Endothelial cell of umbilical vein (primary cell): ENCODE results near the gene RPRD2. TPM values are rescaled to one million over a fixed set of nuclear protein-coding genes. Genes with fewer than 3 reads are reported as not detected.

Experiments used
- BruUV-seq: library from RNA; stranded (reverse); fragments of 400-500 nt; replicated peaks from 2 replicates; lab custom pipeline; 2021; lab: Mats Ljungman, UMichigan
- CTCF ChIA-PET: fragments of 300-600, 350-600 bp; sonication (Branson Sonifier 250); formaldehyde crosslinking; loops from one replicate; lab custom pipeline; 2021; ENCODE audit warnings: antibody characterized with exemption, inconsistent platforms; lab: Charles Lee
- POLR2A ChIA-PET: fragments of 300-600, 350-600 bp; sonication (Branson Sonifier 250); formaldehyde crosslinking; loops from one replicate; lab custom pipeline; 2021; ENCODE audit warnings: antibody characterized with exemption, inconsistent platforms; lab: Charles Lee
- DNase-seq: peaks from one replicate; pipeline ENCODE4 v3.0.0-alpha.2; 2011; ENCODE audit warnings: low read depth, low spot score
- FAIRE-seq: peaks from 2 replicates; lab custom pipeline; 2011; peaks lifted over from hg19 to GRCh38; lab: Jason Lieb, UNC
- H2AFZ ChIP-seq: 2 replicates; pipeline ENCODE4 v1.6.0; 2012; ENCODE audit warnings: low read depth, low read length, control low read depth, inconsistent platforms
- H3K27ac ChIP-seq: 2 replicates; pipeline ENCODE4 v1.5.1; 2011; ENCODE audit warnings: low read depth, mild to moderate bottlenecking, control low read depth, low read length, moderate library complexity; ENCODE audit not compliant: insufficient read depth
- H3K27me3 ChIP-seq, 2 experiments: 2 replicates each; pipeline versions ENCODE4 v1.6.0 to v1.6.1; 2011; ENCODE audit warnings: low read length in 2 of 2, mixed read lengths in 1 of 2; ENCODE audit not compliant: control insufficient read depth in 2 of 2, insufficient read depth in 2 of 2
- H3K36me3 ChIP-seq, 2 experiments: 2 replicates in 1 of 2; 3 replicates in 1 of 2; pipeline ENCODE4 v1.5.1; 2011; ENCODE audit warnings: low read length in 2 of 2, mild to moderate bottlenecking in 1 of 2, moderate library complexity in 1 of 2; ENCODE audit not compliant: control insufficient read depth in 2 of 2, insufficient read depth in 2 of 2; ENCODE audit errors: extremely low read depth in 1 of 2
- H3K4me1 ChIP-seq: 3 replicates; pipeline ENCODE4 v1.5.1; 2011; ENCODE audit warnings: mild to moderate bottlenecking, low read length; ENCODE audit not compliant: control insufficient read depth, insufficient read depth; ENCODE audit errors: extremely low read depth
- H3K4me2 ChIP-seq: 2 replicates; pipeline ENCODE4 v1.6.1; 2011; ENCODE audit warnings: low read length, control low read depth, mixed read lengths; ENCODE audit not compliant: insufficient read depth
- H3K4me3 ChIP-seq, 3 experiments: fragments of 200-600 bp in 1 of 3; sonication (generic), shearing (Covaris generic) in 1 of 3; replicated peaks in 1 of 3; 2 replicates each; pipeline ENCODE4 v1.5.1; 2011 to 2016; ENCODE audit warnings: control low read depth in 3 of 3, low read length in 3 of 3, mild to moderate bottlenecking in 2 of 3, inconsistent platforms in 1 of 3, low read depth in 1 of 3, moderate library complexity in 1 of 3; ENCODE audit not compliant: insufficient read depth in 1 of 3
- H3K79me2 ChIP-seq: 2 replicates; pipeline ENCODE4 v1.6.0; 2012; ENCODE audit warnings: low read length, inconsistent platforms; ENCODE audit not compliant: control insufficient read depth, insufficient read depth
- H3K9ac ChIP-seq: replicated peaks from 2 replicates; pipeline ENCODE3; 2011; ENCODE audit warnings: low read length, control low read depth; ENCODE audit not compliant: insufficient read depth; ENCODE audit errors: extremely low read depth
- H3K9me1 ChIP-seq: replicated peaks from 3 replicates; pipeline ENCODE4 v1.6.0; 2011; ENCODE audit warnings: mild to moderate bottlenecking, low read length; ENCODE audit not compliant: control insufficient read depth, insufficient read depth; ENCODE audit errors: extremely low read depth
- H3K9me3 ChIP-seq: replicated peaks from 2 replicates; pipeline ENCODE4 v1.5.1; 2012; ENCODE audit warnings: low read length, inconsistent platforms; ENCODE audit not compliant: control insufficient read depth, insufficient read depth
- H4K20me1 ChIP-seq: replicated peaks from 2 replicates; pipeline ENCODE3; 2011; ENCODE audit warnings: mild to moderate bottlenecking, low read length; ENCODE audit not compliant: control insufficient read depth, insufficient read depth; ENCODE audit errors: extremely low read depth
- CTCF ChIP-seq, 2 donors: IDR thresholded peaks; 1 replicate in 1 of 2; 2 replicates in 1 of 2; pipeline ENCODE4 v1.5.1; 2011; ENCODE audit warnings: low read length in 2 of 2, mild to moderate bottlenecking in 2 of 2, moderate library complexity in 2 of 2, control low read depth in 1 of 2, inconsistent platforms in 1 of 2, low read depth in 1 of 2; ENCODE audit not compliant: insufficient read depth in 1 of 2; ENCODE audit errors: extremely low read depth in 1 of 2
- EZH2 ChIP-seq: IDR thresholded peaks from 2 replicates; pipeline ENCODE4 v1.6.1; 2012; ENCODE audit warnings: borderline replicate concordance, low read depth, mild to moderate bottlenecking, moderate library complexity, low read length, inconsistent platforms; ENCODE audit not compliant: severe bottlenecking
- FOS ChIP-seq: IDR thresholded peaks from 2 replicates; pipeline ENCODE4 v1.6.1; 2011; ENCODE audit warnings: mild to moderate bottlenecking, low read length, moderate library complexity, borderline replicate concordance; ENCODE audit not compliant: insufficient read depth
- GATA2 ChIP-seq: IDR thresholded peaks from 2 replicates; pipeline ENCODE4 v1.7.0; 2011; ENCODE audit warnings: low read depth, mild to moderate bottlenecking, moderate library complexity, mixed read lengths, low read length; ENCODE audit not compliant: insufficient read length, insufficient read depth
- JUN ChIP-seq: IDR thresholded peaks from 2 replicates; pipeline ENCODE4 v1.6.1; 2011; ENCODE audit warnings: borderline replicate concordance, low read depth; ENCODE audit not compliant: insufficient read length, insufficient read depth
- MAX ChIP-seq: IDR thresholded peaks from 2 replicates; pipeline ENCODE4 v1.6.1; 2011; ENCODE audit not compliant: insufficient read depth, insufficient read length
- MYC ChIP-seq: IDR thresholded peaks from one replicate; pipeline ENCODE4 v1.6.1; 2011; ENCODE audit warnings: mild to moderate bottlenecking, low read depth, low read length
- POLR2A ChIP-seq: IDR thresholded peaks from 2 replicates; pipeline ENCODE4 v1.6.1; 2012; ENCODE audit warnings: low read depth, mild to moderate bottlenecking, control low read depth, low read length
- POLR2AphosphoS5 ChIP-seq: IDR thresholded peaks from 2 replicates; pipeline ENCODE4 v1.6.1; 2012; ENCODE audit warnings: low read depth, mild to moderate bottlenecking, control low read depth, low read length, moderate library complexity; ENCODE audit not compliant: insufficient read depth
- dilution Hi-C: fragments of 300-500 bp; cut with MboI; formaldehyde crosslinking; loops from one replicate; pipeline ENCODE4 v1.15.0; 2019; ENCODE audit warnings: low sequenced_read_pairs; ENCODE audit not compliant: extremely low pct_ligation_motif_present
- intact Hi-C: fragments of 100-400 bp; cut with micrococcal nuclease; formaldehyde crosslinking; loops from one replicate; pipeline ENCODE4 v1.10.0; 2022
- polyA plus RNA-seq, 4 experiments: library from polyadenylated mRNA; depleted of rRNA in 3 of 4; stranded (reverse) in 3 of 4; unstranded in 1 of 4; fragments of >200 nt; gene quantifications; 2 replicates each; pipeline versions ENCODE4 v1.2.1 to v1.2.3, GENCODE V29; 2011 to 2012; ENCODE audit warnings: missing spikeins in 1 of 4
- total RNA-seq: library from RNA; stranded (reverse); gene quantifications from 2 replicates; pipeline ENCODE4 v1.2.3, GENCODE V29; 2021

Gene RPRD2
- total and polyA plus RNA-seq, 2 donors (not counting 3 experiments of a cell fraction or from before 2014, with no cell fraction given), result 12.9 to 23.9 TPM

- BruUV-seq, result no TSS peak
Measured at GRCh38 chr1:150479370-150479769, 115.4 kb downstream of the RPRD2 start.

More at GRCh38 chr1:150479370-150479769, 115.4 kb downstream of the RPRD2 start:
- POLR2A ChIA-PET, result no interaction called here
- H3K9me3 ChIP-seq, result no peaks in the 10 kb centered on the region
- FAIRE-seq (no peak), DNase-seq (no peak)
- CTCF ChIA-PET, result interaction anchor here (1.1 to 1.9 kb wide), 2 partner anchors 52 to 53 kb away, joined by 4 read pairs; no protein-coding TSS in a partner anchor
- dilution Hi-C loops, result no loop called here
- no peaks in the 10 kb centered on the region for H3K79me2 ChIP-seq
- no peak overlapping the region for H3K27ac ChIP-seq
- H3K27me3 ChIP-seq, result no peaks in the 10 kb centered on the region
- no peaks in the 10 kb centered on the region for H3K9me1 ChIP-seq
- TF ChIP-seq JUN (no peak), POLR2AphosphoS5 (no peak), CTCF (IDR thresholded peaks at IDR 0.05; ENCODE audit: extremely low read depth in 1 of 2, insufficient read depth in 1 of 2, low read depth in 1 of 2, low read length in 2 of 2) (no peak), POLR2A (no peak), FOS (no peak), MAX (no peak), EZH2 (no peak), GATA2 (no peak), MYC (no peak)
- H4K20me1 ChIP-seq, result no peaks in the 10 kb centered on the region
- H2AFZ ChIP-seq, result no peak overlapping the region
- no peaks in the 10 kb centered on the region for H3K36me3 ChIP-seq
- H3K4me1 ChIP-seq, result peaks cover 8% of the 10 kb centered on the region
- H3K4me3 ChIP-seq, result no peak overlapping the region
- H3K4me2 ChIP-seq, result no peak overlapping the region
- intact Hi-C loops, result no loop called here
- no peak overlapping the region for H3K9ac ChIP-seq
